Activated CD4-positive, alpha-beta T cell treated with anti-CD3 and anti-CD28 coated beads, Interleukin-2, amount 50 U/mL, for 48 hours (primary cell): Measurements from ENCODE around the gene TMEM170A.
A peak's percentile ranks its signal among the peaks of the same experiment; 100 is the strongest.
"Not testable (repeated sequence)": the region's sequence is repeated elsewhere in the genome, so short reads cannot be mapped to it uniquely, and the experiment has no call there.

Source experiments
- DNase-seq, 2 experiments: peaks; one replicate each; pipeline ENCODE4 v3.0.0-alpha.2; 2020

The TMEM170A gene

GRCh38 chr16:75446416-75446815 is 18.1 kb downstream of the TMEM170A start:
- no peak for DNase-seq

DNA sequence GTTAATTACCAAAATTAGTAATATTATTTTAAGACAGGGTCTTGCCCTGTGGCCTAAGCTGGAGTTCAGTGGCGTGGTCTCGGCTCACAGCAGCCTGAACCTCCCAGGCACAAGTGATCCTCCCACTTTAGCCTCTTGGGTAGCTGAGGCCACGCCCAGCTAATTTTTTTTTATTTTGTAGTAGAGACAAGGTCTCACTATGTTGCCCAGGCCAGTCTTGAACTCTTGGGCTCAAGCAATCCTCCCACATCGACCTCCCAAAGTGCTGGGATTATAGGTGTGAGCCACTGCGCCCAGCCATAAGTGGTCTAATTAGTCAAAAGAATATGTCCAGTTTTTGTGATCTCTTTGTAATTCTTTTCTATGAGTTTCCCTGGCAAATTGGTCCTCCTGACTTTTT is 19.2 kb downstream of the TMEM170A start:
- no peak for DNase-seq

DNA sequence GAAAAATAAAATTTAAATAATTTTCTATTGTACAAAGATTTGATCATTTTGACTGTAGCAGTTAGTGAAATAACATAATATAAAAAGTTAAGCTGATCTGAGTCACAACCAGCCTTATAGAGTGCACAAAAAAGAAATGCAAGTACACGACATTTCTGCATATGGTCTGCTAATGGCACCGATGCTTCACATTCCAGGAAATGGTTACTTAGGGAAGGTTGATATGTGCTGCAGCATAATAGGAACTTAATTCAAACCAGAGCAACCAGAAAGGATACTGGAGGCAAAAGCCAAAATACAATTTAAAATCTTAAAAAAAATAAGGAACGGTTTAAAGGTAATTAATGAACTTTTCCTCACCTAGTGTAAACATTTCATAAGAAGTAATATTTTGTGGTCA is 21.2 kb downstream of the TMEM170A start:
- no peak for DNase-seq

- no peak for DNase-seq
Measured at GRCh38 chr16:75433732-75434413, 30.6 kb downstream of the TMEM170A start.

DNA sequence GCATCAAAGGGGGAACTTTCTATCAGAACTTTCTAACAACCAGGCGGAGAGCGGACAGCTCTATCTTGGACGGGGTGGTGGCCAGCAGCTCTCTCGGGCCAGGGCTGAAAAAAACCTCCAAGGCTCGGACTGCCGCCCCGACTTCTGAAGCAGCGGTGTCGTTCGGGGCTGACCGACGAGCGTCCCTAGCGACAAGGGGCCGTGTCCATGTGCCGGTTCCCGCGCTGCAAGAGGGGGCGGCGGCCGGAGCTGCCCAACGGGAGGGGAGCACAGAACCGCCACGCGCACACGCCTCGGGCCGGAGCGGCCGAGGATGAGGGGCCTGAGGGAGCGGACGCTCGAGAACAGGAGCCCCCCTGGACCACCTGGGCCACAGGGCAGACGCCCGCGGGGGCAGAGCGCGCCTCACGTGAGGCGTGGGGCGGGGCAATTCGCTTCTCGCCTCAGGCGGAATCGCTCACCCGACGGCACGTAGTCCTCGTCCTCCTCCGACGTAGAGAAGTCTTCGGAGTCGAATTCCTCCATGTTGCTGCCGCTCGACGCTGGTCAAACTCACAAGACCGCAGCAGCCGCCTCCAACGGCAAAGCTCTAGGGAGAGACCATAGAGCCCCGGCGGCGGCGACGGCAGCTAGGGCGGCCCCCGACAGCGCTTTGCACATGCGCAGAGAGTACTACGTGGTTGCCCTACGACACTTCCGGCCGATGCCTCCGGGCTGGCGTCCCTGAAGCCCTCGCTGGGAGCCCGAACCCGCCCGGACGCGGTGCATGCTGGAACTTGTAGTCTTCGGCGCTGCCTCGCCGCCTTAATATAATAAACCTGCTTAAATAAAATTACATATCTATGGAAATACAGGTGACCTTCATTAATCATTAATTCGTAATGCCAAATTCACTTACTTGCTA is 31.4 kb downstream of the TMEM170A start, which contains the start of gene CFDP1:
Gene CFDP1 (minus strand): TSS at position 676 of the 904 bp plus-strand sequence. CDS start 151 bp downstream, at position 525.
- DNase-seq, result peak; percentile 94 to 96

GRCh38 chr16:75429621-75430403 is 34.7 kb downstream of the TMEM170A start:
- DNase-seq, result no peak

DNA sequence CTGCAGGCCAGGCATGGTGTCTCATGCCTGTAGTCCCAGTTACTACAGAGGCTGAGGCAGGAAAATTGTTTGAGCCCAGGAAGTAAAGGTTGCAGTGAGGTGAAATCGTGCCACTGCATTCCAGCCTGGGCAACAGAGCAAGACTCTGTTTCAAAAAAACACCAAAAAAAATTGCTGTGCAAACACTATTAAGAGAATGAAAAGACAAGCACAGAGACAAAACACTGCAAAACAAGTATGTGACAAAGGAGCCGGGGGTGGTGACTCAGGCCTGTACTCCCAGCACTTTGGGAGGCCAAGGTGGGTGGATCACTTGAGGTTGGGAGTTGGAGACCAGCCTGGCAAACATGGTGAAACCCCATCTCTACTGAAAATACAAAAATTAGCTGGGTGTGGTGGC is 38.0 kb downstream of the TMEM170A start:
- DNase-seq, result peak; percentile 13 to 21

GRCh38 chr16:75424105-75424762 is 40.3 kb downstream of the TMEM170A start:
- not testable (repeated sequence) for DNase-seq

DNA sequence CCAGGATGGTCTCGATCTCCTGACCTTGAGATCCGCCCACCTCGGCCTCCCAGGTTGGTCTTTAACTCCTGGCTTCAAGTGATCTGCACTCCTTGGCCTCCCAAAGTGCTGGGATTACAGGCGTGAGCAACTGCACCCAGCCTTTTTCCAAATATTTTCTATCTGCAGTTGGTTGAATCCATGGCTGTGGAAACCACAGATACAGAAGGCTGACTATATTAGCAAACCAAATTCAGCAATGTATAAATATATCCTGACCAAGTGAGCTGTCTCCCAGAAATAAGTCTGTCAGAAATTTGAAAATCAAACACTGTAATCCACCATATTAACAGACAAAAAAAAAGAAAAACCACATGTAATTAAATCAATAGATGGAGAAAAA is 40.8 kb downstream of the TMEM170A start:
- DNase-seq, result no peak

DNA sequence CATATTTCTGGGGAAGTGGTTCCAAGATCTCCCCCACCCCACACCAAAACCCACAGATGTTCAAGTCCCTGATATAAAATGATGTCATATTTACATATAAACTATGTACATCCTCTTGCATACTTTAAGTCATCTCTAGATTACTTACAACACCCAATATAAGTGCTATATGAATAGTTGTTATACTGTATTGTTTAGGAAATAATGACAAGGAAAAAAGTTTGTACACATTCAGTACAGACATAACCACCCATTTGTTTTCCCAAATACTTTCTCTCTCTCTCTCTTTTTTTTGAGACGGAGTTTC is 42.7 kb downstream of the TMEM170A start:
- DNase-seq, result no peak

- DNase-seq, result peak; percentile 38 to 58
Measured at GRCh38 chr16:75420987-75421819, 43.3 kb downstream of the TMEM170A start.

- no peak for DNase-seq
Measured at GRCh38 chr16:75416904-75417565, 47.5 kb downstream of the TMEM170A start.

DNA sequence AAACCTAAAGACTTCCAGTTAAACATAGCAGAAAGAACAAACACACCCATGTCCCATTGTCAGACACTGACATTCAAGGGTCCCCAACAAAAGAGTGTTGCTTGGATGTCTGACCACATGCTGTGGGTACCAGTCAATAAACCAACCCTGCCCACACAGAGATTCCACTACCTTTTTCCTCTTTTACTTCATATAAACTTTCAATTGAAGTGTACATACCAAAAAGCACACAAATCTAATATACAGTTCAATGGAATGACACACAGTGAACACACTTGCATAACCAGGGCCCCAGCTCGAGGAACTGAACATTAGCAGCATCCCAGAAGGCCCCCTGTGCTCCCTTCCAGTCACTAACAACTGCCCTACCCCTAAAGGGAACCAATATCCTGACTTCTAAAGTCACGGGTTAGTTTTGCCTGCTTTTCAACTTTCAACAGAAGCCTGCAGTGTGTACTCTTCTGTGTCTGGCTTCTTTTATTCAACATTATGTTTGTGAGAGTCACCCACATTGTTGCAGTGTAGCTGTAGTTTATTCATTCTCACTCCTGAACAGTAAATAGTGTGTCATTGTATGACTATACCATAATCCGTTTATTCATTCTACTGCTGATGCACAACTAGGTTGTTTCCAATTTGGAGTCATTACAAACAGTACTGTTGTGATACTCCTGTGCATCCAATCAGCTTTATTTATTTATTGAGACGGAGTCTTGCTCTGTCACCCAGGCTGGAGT is 49.2 kb downstream of the TMEM170A start:
- no peak for DNase-seq

GRCh38 chr16:75413951-75414350 is 50.5 kb downstream of the TMEM170A start:
- DNase-seq, result no peak

- DNase-seq, result no peak
Measured at GRCh38 chr16:75406943-75407342, 57.5 kb downstream of the TMEM170A start.

GRCh38 chr16:75402821-75403475 is 61.5 kb downstream of the TMEM170A start:
- no peak for DNase-seq

DNA sequence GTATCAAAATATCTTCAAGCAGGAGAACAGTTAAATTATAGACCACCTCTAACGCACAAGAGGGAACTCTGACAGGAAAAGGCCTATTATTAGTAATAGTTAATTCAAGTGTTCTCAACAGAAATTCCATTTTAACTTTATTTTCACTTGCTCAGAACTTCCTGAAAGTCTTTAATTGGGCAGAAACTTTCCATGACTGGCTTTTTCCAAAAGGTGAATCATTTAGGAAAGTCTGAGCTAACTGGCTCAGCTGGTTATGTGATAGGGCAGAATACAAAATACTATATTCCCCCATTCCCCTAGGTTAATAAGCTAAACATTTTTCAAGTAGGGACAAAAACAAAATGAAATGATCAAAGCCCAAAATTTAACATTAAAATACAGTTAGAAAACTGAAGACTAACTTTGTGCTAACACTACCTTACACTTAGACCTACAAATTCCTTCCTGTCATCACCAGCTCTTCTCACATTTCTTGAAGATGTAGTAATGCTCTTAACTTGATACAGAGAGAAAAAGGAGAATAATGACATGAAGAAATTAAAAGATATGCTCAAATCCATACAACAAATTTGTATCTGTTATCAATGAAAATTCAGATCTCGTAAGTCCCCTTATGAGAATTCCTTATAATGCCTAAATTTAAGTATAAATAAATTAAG is 62.2 kb downstream of the TMEM170A start:
- DNase-seq, result no peak

GRCh38 chr16:75401691-75402090 is 62.8 kb downstream of the TMEM170A start:
- DNase-seq, result no peak

DNA sequence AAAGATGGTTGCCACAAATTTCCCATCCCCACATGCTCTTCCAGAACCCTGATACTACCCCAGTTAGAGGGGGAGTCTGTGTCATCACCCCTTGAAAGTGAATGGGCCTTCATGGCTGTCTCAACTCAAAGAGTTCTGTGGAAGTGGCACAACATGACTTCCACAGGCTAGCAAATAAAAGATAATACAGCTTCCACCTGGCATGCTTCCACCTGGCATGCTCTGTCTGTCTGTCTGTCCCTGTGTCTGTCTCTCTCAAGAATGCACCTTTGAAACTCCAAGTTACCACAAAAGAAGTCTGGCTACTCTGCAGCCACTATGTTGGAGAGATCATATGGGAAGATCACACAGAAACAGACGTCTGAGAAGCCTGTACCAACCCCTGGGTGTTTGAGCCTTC is 66.2 kb downstream of the TMEM170A start:
- no peak for DNase-seq

- no peak for DNase-seq
Measured at GRCh38 chr16:75394941-75395340, 69.5 kb downstream of the TMEM170A start.
